Mesenchymal stem cell (in vitro differentiated cells and primary cell): ENCODE data around the gene TMEM8B.

Experiments used
- DNase-seq: peaks from one replicate; pipeline ENCODE4 v3.0.0-alpha.2; 2013
- H2AFZ ChIP-seq: one replicate; pipeline ENCODE4 v1.6.1; 2013; ENCODE audit warnings: low read depth, mild to moderate bottlenecking, control low read depth, inconsistent platforms, low read length, moderate library complexity
- H2AK5ac ChIP-seq: 2 replicates; pipeline ENCODE4 v1.6.1; 2013; ENCODE audit warnings: low read length, moderate library complexity, mild to moderate bottlenecking, inconsistent platforms; ENCODE audit not compliant: severe bottlenecking
- H2BK120ac ChIP-seq: one replicate; pipeline ENCODE4 v1.6.1; 2013; ENCODE audit warnings: low read depth, mild to moderate bottlenecking, inconsistent platforms, low read length, moderate library complexity
- H2BK12ac ChIP-seq, 2 experiments: one replicate each; pipeline ENCODE4 v1.6.1; 2013; ENCODE audit warnings: inconsistent platforms in 2 of 2, low read length in 2 of 2, mild to moderate bottlenecking in 2 of 2, moderate library complexity in 2 of 2, control low read depth in 1 of 2
- H2BK15ac ChIP-seq: one replicate; pipeline ENCODE4 v1.6.1; 2013; ENCODE audit warnings: mild to moderate bottlenecking, low read depth, inconsistent platforms; ENCODE audit not compliant: poor library complexity, severe bottlenecking
- H2BK5ac ChIP-seq: 2 replicates; pipeline ENCODE4 v1.6.1; 2013; ENCODE audit warnings: low read depth, mild to moderate bottlenecking, low read length, control low read depth, inconsistent platforms; ENCODE audit not compliant: poor library complexity, severe bottlenecking
- H3K14ac ChIP-seq, 2 experiments: one replicate each; pipeline ENCODE4 v1.6.1; 2013; ENCODE audit warnings: inconsistent platforms in 2 of 2, low read length in 2 of 2, control low read depth in 1 of 2, mild to moderate bottlenecking in 1 of 2, moderate library complexity in 1 of 2
- H3K18ac ChIP-seq, 2 experiments: one replicate each; pipeline ENCODE4 v1.6.1; 2013; ENCODE audit warnings: inconsistent platforms in 2 of 2, low read length in 2 of 2, control low read depth in 1 of 2, low read depth in 1 of 2, mild to moderate bottlenecking in 1 of 2
- H3K23ac ChIP-seq, 2 experiments: one replicate each; pipeline ENCODE4 v1.6.1; 2013; ENCODE audit warnings: inconsistent platforms in 2 of 2, low read length in 2 of 2, mild to moderate bottlenecking in 2 of 2, moderate library complexity in 2 of 2, control low read depth in 1 of 2
- H3K27ac ChIP-seq: 2 replicates; pipeline ENCODE4 v1.5.1; 2013; ENCODE audit warnings: mild to moderate bottlenecking, moderate library complexity, low read length, control low read depth, inconsistent platforms; ENCODE audit not compliant: poor library complexity, severe bottlenecking
- H3K27me3 ChIP-seq, 2 experiments: 2 replicates each; pipeline versions ENCODE4 v1.6.1 to v1.7.0; 2013; ENCODE audit warnings: low read length in 2 of 2, mild to moderate bottlenecking in 2 of 2, moderate library complexity in 2 of 2, control low read depth in 1 of 2, inconsistent platforms in 1 of 2; ENCODE audit not compliant: control insufficient read depth in 1 of 2, insufficient read depth in 1 of 2
- H3K36me3 ChIP-seq, 2 experiments: 2 replicates each; pipeline versions ENCODE4 v1.6.1 to v1.7.0; 2013; ENCODE audit warnings: low read length in 2 of 2, control low read depth in 1 of 2, inconsistent platforms in 1 of 2, low read depth in 1 of 2, mild to moderate bottlenecking in 1 of 2; ENCODE audit not compliant: insufficient read depth in 2 of 2, control insufficient read depth in 1 of 2
- H3K4ac ChIP-seq, 2 experiments: one replicate each; pipeline ENCODE4 v1.6.1; 2013; ENCODE audit warnings: inconsistent platforms in 2 of 2, low read length in 2 of 2, mild to moderate bottlenecking in 2 of 2, moderate library complexity in 2 of 2, control low read depth in 1 of 2, low read depth in 1 of 2
- H3K4me1 ChIP-seq: 2 replicates; pipeline ENCODE4 v1.6.1; 2013; ENCODE audit warnings: low read depth, low read length, control low read depth; ENCODE audit not compliant: control insufficient read depth, insufficient read depth
- H3K4me2 ChIP-seq: 2 replicates; pipeline ENCODE4 v1.6.1; 2013; ENCODE audit warnings: low read length, mild to moderate bottlenecking, inconsistent platforms; ENCODE audit not compliant: poor library complexity, severe bottlenecking
- H3K4me3 ChIP-seq, 2 experiments: 2 replicates each; pipeline versions ENCODE4 v1.5.1 to v1.7.0; 2013; ENCODE audit warnings: low read length in 2 of 2, mild to moderate bottlenecking in 2 of 2, control low read depth in 1 of 2, low read depth in 1 of 2; ENCODE audit not compliant: insufficient read depth in 1 of 2
- H3K79me1 ChIP-seq: replicated peaks from 2 replicates; pipeline ENCODE4 v1.6.1; 2013; ENCODE audit warnings: mild to moderate bottlenecking, control low read depth, low read length, inconsistent platforms; ENCODE audit not compliant: poor library complexity, severe bottlenecking
- H3K9ac ChIP-seq: 2 replicates; pipeline ENCODE4 v1.7.0; 2013; ENCODE audit warnings: mild to moderate bottlenecking, low read length, moderate library complexity
- H3K9me3 ChIP-seq: 2 replicates; pipeline ENCODE4 v1.7.0; 2013; ENCODE audit warnings: mild to moderate bottlenecking, low read length; ENCODE audit not compliant: control insufficient read depth
- H4K8ac ChIP-seq: one replicate; pipeline ENCODE4 v1.6.1; 2013; ENCODE audit warnings: inconsistent platforms, mild to moderate bottlenecking, low read length, moderate library complexity
- H4K91ac ChIP-seq: one replicate; pipeline ENCODE4 v1.6.1; 2013; ENCODE audit warnings: mild to moderate bottlenecking, low read length, inconsistent platforms
- WGBS: methylation state at CpG from one replicate; pipeline ENCODE4 v1.1.7; 2013; ENCODE audit warnings: mixed read lengths; 5-methylcytosine and 5-hydroxymethylcytosine counted together

The TMEM8B gene

GRCh38 chr9:35822926-35823325 lies 6.1 kb upstream of the TMEM8B start:
- Histone ChIP-seq H3K36me3 (no peaks in the 10 kb centered on the region), H3K4me3 (no peak overlapping the region), H2AFZ (no peak overlapping the region), H3K9me3 (no peaks in the 10 kb centered on the region), H3K23ac (no peak overlapping the region), H2BK12ac (no peak overlapping the region), H3K4me2 (no peak overlapping the region), H3K27me3 (peaks cover 0 to 6% of the 10 kb centered on the region in 2 experiments), H3K14ac (no peak overlapping the region), H3K27ac (no peak overlapping the region), H3K18ac (no peak overlapping the region), H2BK15ac (no peak overlapping the region), H3K9ac (no peak overlapping the region), H3K4ac (no peak overlapping the region), H4K91ac (no peak overlapping the region), H3K4me1 (peaks cover 2% of the 10 kb centered on the region), H4K8ac (no peak overlapping the region), H2BK5ac (no peak overlapping the region), H2AK5ac (no peak overlapping the region), H3K79me1 (no peaks in the 10 kb centered on the region), H2BK120ac (no peak overlapping the region)
- DNase-seq: no peak

GRCh38 chr9:35826071-35826701 lies 2.8 kb upstream of the TMEM8B start:
- WGBS: 61% methylated on average over 4 of the region's 4 CpGs
- Histone ChIP-seq H3K9me3 (no peaks in the 10 kb centered on the region), H3K4me2 (no peak overlapping the region), H2BK5ac (no peak overlapping the region), H3K4me3 (no peak overlapping the region), H2AK5ac (no peak overlapping the region), H3K79me1 (peaks cover 12% of the 10 kb centered on the region), H3K27me3 (peaks cover 0 to 3% of the 10 kb centered on the region in 2 experiments), H3K27ac (no peak overlapping the region), H3K14ac (no peak overlapping the region), H3K9ac (peak overlapping the region; percentile 67), H3K23ac (peak overlapping the region in 1 of 2 experiments; percentile 18), H4K91ac (no peak overlapping the region), H2BK15ac (no peak overlapping the region), H3K4me1 (peaks cover 12% of the 10 kb centered on the region), H2BK12ac (peak overlapping the region in 1 of 2 experiments; percentile 8), H2AFZ (no peak overlapping the region), H3K36me3 (no peaks in the 10 kb centered on the region), H3K4ac (peak overlapping the region in 1 of 2 experiments; percentile 63), H3K18ac (no peak overlapping the region), H2BK120ac (no peak overlapping the region), H4K8ac (peak overlapping the region; percentile 73)
- peak; percentile 78 for DNase-seq

GRCh38 chr9:35827486-35827885 lies 1.5 kb upstream of the TMEM8B start:
- no peak overlapping the region for H4K91ac ChIP-seq
- H3K4ac ChIP-seq: no peak overlapping the region
- H3K9me3 ChIP-seq: no peaks in the 10 kb centered on the region
- no peak overlapping the region for H3K14ac ChIP-seq
- H2BK120ac ChIP-seq: no peak overlapping the region
- no peak overlapping the region for H2AK5ac ChIP-seq
- H2BK5ac ChIP-seq: no peak overlapping the region
- no peak overlapping the region for H3K23ac ChIP-seq
- H3K27ac ChIP-seq: no peak overlapping the region
- H3K27me3 ChIP-seq: no peaks in the 10 kb centered on the region
- H3K4me1 ChIP-seq: peaks cover 12% of the 10 kb centered on the region
- H3K4me3 ChIP-seq: no peak overlapping the region
- no peaks in the 10 kb centered on the region for H3K36me3 ChIP-seq
- 94% methylated on average over 2 of the region's 3 CpGs for WGBS
- H2BK15ac ChIP-seq: no peak overlapping the region
- no peak overlapping the region for H3K18ac ChIP-seq
- peak; percentile 60 for DNase-seq
- no peak overlapping the region for H4K8ac ChIP-seq
- no peak overlapping the region for H2BK12ac ChIP-seq
- H3K9ac ChIP-seq: peak overlapping the region; percentile 30
- H2AFZ ChIP-seq: no peak overlapping the region
- H3K79me1 ChIP-seq: peaks cover 12% of the 10 kb centered on the region
- no peak overlapping the region for H3K4me2 ChIP-seq

GRCh38 chr9:35828716-35829083 lies 328 bp upstream of the TMEM8B start, which contains the start of gene FAM221B:
FAM221B (minus strand) TSS chr9:35828732; CDS start chr9:35826161, 2,571 bp downstream.
- WGBS: 7% methylated on average over 20 of the region's 21 CpGs
- peak within 1 kb of the TSS; percentile 63 to 81 for H3K18ac ChIP-seq
- peak within 1 kb of the TSS in 1 of 2 experiments; percentile 44 for H3K23ac ChIP-seq

More at GRCh38 chr9:35828716-35829083, 328 bp upstream of the TMEM8B start, which contains the start of gene FAM221B:
- H3K27ac ChIP-seq: no peak within 1 kb of the TSS
- H4K8ac ChIP-seq: peak within 1 kb of the TSS; percentile 95
- no peaks in the 10 kb centered on the region for H3K27me3 ChIP-seq
- peaks cover 14% of the 10 kb centered on the region for H3K79me1 ChIP-seq
- peak within 1 kb of the TSS in 1 of 2 experiments; percentile 94 for H3K14ac ChIP-seq
- H2BK120ac ChIP-seq: no peak within 1 kb of the TSS
- H2BK5ac ChIP-seq: peak within 1 kb of the TSS; percentile 79
- no peak within 1 kb of the TSS for H2AK5ac ChIP-seq
- peak within 1 kb of the TSS; percentile 52 for H4K91ac ChIP-seq
- peak within 1 kb of the TSS; percentile 88 for H3K4me2 ChIP-seq
- peaks cover 16% of the 10 kb centered on the region for H3K4me1 ChIP-seq
- H3K4ac ChIP-seq: peak within 1 kb of the TSS; percentile 19 to 50
- H2BK15ac ChIP-seq: peak within 1 kb of the TSS; percentile 92
- no peak for DNase-seq
- H3K4me3 ChIP-seq: peak within 1 kb of the TSS; percentile 75 to 83
- no peaks in the 10 kb centered on the region for H3K9me3 ChIP-seq
- no peaks in the 10 kb centered on the region for H3K36me3 ChIP-seq
- peak within 1 kb of the TSS in 1 of 2 experiments; percentile 75 for H2BK12ac ChIP-seq
- peak within 1 kb of the TSS; percentile 94 for H3K9ac ChIP-seq
- H2AFZ ChIP-seq: peak within 1 kb of the TSS; percentile 48
